GM12892 (cell line): Measurements from ENCODE around the gene ZFTA.

ENCODE experiments used
- POLR2A ChIP-seq: IDR thresholded peaks from 2 replicates; pipeline ENCODE4 v1.6.1; 2011; ENCODE audit warnings: low read depth, low read length, control low read depth
- POLR2AphosphoS5 ChIP-seq: IDR thresholded peaks from 2 replicates; pipeline ENCODE4 v1.6.1; 2011; ENCODE audit warnings: low read depth, low read length, control low read depth

- TF ChIP-seq POLR2A (no peak), POLR2AphosphoS5 (no peak)
Observed at GRCh38 chr11:63779039-63779438, 10.5 kb upstream of the ZFTA start.
